HepG2 (cell line): ENCODE measurements around the gene PTH1R. TPM values are rescaled to one million over a fixed set of nuclear protein-coding genes. Genes with fewer than 3 reads are reported as not detected.
A peak's percentile ranks its signal among the peaks of the same experiment; 100 is the strongest.

Source experiments
- EZH2 ChIP-seq: conservative IDR thresholded peaks from 2 replicates; pipeline ENCODE4 v1.6.1; 2012; ENCODE audit warnings: mild to moderate bottlenecking, low read depth, low read length, moderate library complexity
- FOXP4 ChIP-seq: sonication (generic); formaldehyde crosslinking; IDR thresholded peaks from 2 replicates; pipeline ENCODE4 v1.4.0; 2020; ENCODE audit warnings: missing genetic modification reagents
- PATZ1 ChIP-seq: sonication (generic); formaldehyde crosslinking; IDR thresholded peaks from 2 replicates; pipeline ENCODE4 v1.4.0; 2020; ENCODE audit warnings: missing genetic modification reagents
- ZFP1 ChIP-seq: IDR thresholded peaks from 2 replicates; pipeline ENCODE4 v1.6.1; 2016
- ZFP36L2 ChIP-seq: sonication (generic); formaldehyde crosslinking; IDR thresholded peaks from 2 replicates; pipeline ENCODE4 v1.4.0; 2020; ENCODE audit warnings: missing genetic modification reagents
- ZFP62 ChIP-seq: sonication (generic); formaldehyde crosslinking; IDR thresholded peaks from 2 replicates; pipeline ENCODE4 v1.4.0; 2020; ENCODE audit warnings: missing genetic modification reagents
- ZMYM4 ChIP-seq: sonication (generic); formaldehyde crosslinking; IDR thresholded peaks from 2 replicates; pipeline ENCODE4 v1.8.1; 2023; ENCODE audit warnings: mild to moderate bottlenecking, missing genetic modification reagents
- ZNF280D ChIP-seq: sonication (generic); formaldehyde crosslinking; IDR thresholded peaks from 2 replicates; pipeline ENCODE4 v1.5.1; 2020; ENCODE audit warnings: mild to moderate bottlenecking, missing genetic modification reagents
- ZNF441 ChIP-seq: sonication (generic); formaldehyde crosslinking; IDR thresholded peaks from 2 replicates; pipeline ENCODE4 v1.7.0; 2021; ENCODE audit warnings: missing genetic modification reagents, borderline replicate concordance
- ZNF556 ChIP-seq: sonication (generic); formaldehyde crosslinking; IDR thresholded peaks from 2 replicates; pipeline ENCODE4 v1.4.0; 2020; ENCODE audit warnings: mild to moderate bottlenecking, missing genetic modification reagents, borderline replicate concordance
- ZNF652 ChIP-seq: IDR thresholded peaks from 2 replicates; pipeline ENCODE4 v1.6.1; 2016; ENCODE audit warnings: low read depth, borderline replicate concordance
- ZNF737 ChIP-seq: sonication (generic); formaldehyde crosslinking; IDR thresholded peaks from 2 replicates; pipeline ENCODE4 v1.5.0; 2020; ENCODE audit warnings: missing genetic modification reagents, mild to moderate bottlenecking, borderline replicate concordance
- ZNF776 ChIP-seq: sonication (generic); formaldehyde crosslinking; IDR thresholded peaks from 2 replicates; pipeline ENCODE4 v1.4.0; 2020; ENCODE audit warnings: mild to moderate bottlenecking, missing genetic modification reagents
- ZNF839 ChIP-seq: sonication (generic); formaldehyde crosslinking; IDR thresholded peaks from 2 replicates; pipeline ENCODE4 v1.4.0; 2020; ENCODE audit warnings: missing genetic modification reagents, mild to moderate bottlenecking, borderline replicate concordance
- polyA plus RNA-seq, 8 experiments: library from polyadenylated mRNA; depleted of rRNA in 3 of 8; stranded (reverse) in 7 of 8; unstranded in 1 of 8; fragments of >200 nt; fragmentation: Illumina TruSeq in 4 of 8; extraction: Trizol in 4 of 8; gene quantifications; 2 replicates each; pipeline versions ENCODE4 v1.2.1 to v1.2.3, GENCODE V29; 2011 to 2016; ENCODE audit warnings: low read depth in 4 of 8, missing spikeins in 1 of 8, mixed read lengths in 1 of 8; ENCODE audit not compliant: insufficient read depth in 1 of 8
- total RNA-seq, 5 experiments: library from RNA; depleted of rRNA; stranded (reverse); fragments of >200 nt; fragmentation: Illumina TruSeq; extraction: Trizol; gene quantifications; 2 replicates each; pipeline ENCODE4 v1.2.3, GENCODE V29; 2016; ENCODE audit warnings: low read depth in 1 of 5
- TF ChIP-seq, protein P1 (sequence below): sonication (generic); formaldehyde crosslinking; IDR thresholded peaks from 2 replicates; pipeline ENCODE4 v1.5.1; 2020; ENCODE audit warnings: missing genetic modification reagents, mild to moderate bottlenecking, borderline replicate concordance
- TF ChIP-seq, protein P2 (sequence below): IDR thresholded peaks from 2 replicates; pipeline ENCODE4 v1.6.1; 2016; ENCODE audit warnings: missing compliant biosample characterization, missing genetic modification reagents, borderline replicate concordance
- TF ChIP-seq, protein P3 (sequence below): sonication (generic); formaldehyde crosslinking; IDR thresholded peaks from 2 replicates; pipeline ENCODE4 v1.4.0; 2020; ENCODE audit warnings: mild to moderate bottlenecking, missing genetic modification reagents

PTH1R gene
- total and polyA plus RNA-seq, 2 of the 13 experiments (the other 11 are each of a cell fraction or from before 2014, with no cell fraction given): not detected

DNA sequence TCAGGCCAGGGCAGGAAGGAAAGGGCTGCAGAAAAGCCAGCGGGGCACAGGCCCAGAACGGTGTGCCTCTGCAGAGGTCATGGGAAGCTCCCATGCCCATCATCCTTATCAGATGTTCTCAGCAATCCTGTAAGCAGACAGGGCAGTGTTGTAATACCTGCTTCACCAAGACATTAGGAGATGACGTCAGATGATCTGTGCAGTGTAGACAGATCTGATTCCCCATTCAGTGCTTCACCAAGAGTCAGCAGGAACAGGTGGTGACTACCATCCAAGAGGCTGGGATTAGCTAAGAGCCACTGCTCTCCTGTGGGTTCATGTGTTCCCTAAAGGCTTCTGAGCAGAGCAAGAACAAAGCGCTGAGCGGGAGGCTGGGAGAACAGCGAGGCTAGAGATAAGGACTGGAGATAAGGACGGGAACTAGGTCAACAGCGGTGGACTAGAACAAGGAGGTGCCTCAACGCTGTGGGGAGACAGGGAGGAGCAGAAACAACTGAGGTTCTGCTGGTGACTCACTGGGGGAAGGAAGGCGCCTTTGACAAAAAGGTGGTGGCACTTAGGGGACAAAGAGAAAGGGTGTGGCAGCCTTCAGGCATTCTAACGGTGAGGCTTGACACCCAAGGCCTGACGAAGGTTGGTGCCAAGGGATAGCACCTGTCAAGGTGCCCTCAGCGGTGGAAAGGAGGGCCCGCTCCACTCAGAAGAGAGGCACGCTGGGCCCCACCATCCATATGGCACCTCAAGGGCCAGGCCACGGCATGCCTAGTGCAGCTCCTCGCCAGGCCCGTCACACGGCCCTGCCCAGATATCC lies 70.7 kb downstream of the PTH1R start (continued):
- TF ChIP-seq EZH2 (no peak), PATZ1 (CRISPR knock-in tag) (peak; percentile 58), ZNF737 (no peak), FOXP4 (peak; percentile 57), ZFP36L2 (CRISPR knock-in tag) (no peak), ZNF556 (no peak), ZMYM4 (CRISPR knock-in tag) (peak; percentile 17; the same call in 1 of the 2 replicates), ZFP1 (no peak), ZNF839 (CRISPR knock-in tag) (no peak), ZNF441 (CRISPR knock-in tag) (no peak), ZNF652 (CRISPR knock-in tag) (no peak), ZFP62 (no peak), ZNF776 (CRISPR knock-in tag) (no peak; the same call in 1 of the 2 replicates), ZNF280D (CRISPR knock-in tag) (0 out of 2 replicates have a peak, but pooled peaks have one; percentile 34)
- TF ChIP-seq, protein P1, sequence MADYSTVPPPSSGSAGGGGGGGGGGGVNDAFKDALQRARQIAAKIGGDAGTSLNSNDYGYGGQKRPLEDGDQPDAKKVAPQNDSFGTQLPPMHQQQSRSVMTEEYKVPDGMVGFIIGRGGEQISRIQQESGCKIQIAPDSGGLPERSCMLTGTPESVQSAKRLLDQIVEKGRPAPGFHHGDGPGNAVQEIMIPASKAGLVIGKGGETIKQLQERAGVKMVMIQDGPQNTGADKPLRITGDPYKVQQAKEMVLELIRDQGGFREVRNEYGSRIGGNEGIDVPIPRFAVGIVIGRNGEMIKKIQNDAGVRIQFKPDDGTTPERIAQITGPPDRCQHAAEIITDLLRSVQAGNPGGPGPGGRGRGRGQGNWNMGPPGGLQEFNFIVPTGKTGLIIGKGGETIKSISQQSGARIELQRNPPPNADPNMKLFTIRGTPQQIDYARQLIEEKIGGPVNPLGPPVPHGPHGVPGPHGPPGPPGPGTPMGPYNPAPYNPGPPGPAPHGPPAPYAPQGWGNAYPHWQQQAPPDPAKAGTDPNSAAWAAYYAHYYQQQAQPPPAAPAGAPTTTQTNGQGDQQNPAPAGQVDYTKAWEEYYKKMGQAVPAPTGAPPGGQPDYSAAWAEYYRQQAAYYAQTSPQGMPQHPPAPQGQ (CRISPR knock-in tag): no peak
- TF ChIP-seq, protein P2, sequence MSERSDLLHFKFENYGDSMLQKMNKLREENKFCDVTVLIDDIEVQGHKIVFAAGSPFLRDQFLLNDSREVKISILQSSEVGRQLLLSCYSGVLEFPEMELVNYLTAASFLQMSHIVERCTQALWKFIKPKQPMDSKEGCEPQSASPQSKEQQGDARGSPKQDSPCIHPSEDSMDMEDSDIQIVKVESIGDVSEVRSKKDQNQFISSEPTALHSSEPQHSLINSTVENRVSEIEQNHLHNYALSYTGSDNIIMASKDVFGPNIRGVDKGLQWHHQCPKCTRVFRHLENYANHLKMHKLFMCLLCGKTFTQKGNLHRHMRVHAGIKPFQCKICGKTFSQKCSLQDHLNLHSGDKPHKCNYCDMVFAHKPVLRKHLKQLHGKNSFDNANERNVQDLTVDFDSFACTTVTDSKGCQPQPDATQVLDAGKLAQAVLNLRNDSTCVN (CRISPR knock-in tag): peak; percentile 71; the same call in 1 of the 2 replicates
- TF ChIP-seq, protein P3, sequence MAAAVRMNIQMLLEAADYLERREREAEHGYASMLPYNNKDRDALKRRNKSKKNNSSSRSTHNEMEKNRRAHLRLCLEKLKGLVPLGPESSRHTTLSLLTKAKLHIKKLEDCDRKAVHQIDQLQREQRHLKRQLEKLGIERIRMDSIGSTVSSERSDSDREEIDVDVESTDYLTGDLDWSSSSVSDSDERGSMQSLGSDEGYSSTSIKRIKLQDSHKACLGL: no peak
